GM19324 (cell line): Measurements from ENCODE around the gene KNCN.

ENCODE experiments used
- ATAC-seq: cut with Tn5 transposase; IDR thresholded peaks from one replicate; pipeline ENCODE4 v1.9.1; 2021; ENCODE audit warnings: mild to moderate bottlenecking, moderate library complexity; ENCODE audit not compliant: unreplicated experiment, low FRiP score

The KNCN gene

DNA sequence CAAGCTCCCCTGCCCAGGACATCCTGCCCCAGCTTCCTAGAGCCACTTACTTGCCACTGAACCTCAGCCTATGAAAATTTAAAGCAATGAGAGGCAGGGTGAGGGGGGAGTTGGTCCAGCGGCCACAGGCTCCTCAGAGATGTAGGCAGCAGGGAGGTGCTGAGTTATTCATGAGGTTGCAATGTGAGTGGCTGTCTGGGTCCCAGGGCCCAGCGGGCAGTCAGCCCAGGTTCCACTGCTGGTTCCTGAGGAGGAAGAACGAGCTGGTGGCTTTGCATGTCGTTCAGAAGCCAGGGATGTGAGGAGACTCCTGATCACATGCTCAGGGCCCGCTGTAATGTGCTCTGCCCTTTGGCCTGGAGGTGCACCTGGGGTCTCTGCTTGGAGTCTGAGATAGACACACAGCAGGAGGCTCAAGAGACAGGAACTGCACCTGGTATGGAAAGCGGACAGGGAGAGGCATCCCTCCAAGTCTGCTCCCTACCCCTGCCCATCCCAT lies at the start of gene KNCN:
TSS of gene KNCN (minus strand) at position 51 of the 499 bp plus-strand sequence. CDS start 432 bp downstream, outside the sequence.
- ATAC-seq, result no peak

DNA sequence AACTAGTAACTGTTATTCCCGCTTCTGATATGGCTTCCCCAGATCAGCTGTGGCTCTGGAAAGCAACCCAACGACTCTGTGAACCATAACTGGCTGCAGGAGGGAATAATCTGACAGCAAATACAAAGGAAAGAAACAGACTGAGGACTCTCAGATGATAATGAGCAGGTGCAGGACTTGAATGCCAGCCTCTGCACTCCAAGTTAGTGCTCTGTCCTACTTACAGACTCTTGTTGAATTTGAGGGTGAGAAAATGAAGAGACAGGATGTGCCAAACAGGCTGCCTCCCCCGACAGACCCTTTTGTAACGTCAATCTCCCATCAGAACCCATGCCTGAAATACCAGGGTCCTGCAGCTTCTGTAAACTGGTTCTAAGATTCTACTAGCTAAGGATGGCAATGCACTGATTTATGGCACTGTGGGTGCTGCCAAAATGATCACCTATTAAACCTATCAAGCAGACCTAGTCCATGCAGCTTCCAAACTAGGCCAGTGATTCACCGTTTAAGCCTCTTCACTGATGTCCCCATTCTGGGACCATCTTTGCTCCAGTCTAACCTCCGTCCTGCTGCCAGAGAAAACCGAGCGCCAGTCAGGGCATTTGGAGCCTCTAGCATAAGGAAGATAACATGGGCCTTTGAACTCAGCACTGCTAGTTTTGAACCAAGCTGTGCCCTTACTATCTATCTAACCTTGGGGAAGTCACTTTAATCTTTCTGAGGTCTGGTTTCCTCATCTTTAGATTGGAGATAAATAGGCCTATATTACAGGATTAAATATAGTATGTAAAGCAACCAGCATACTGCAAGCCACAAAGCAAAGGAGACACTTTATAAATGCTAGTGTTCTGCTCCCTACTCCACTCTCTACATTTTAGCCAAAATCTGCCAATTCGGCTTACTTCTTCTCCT lies 47.9 kb upstream of the KNCN start:
- no peak for ATAC-seq

DNA sequence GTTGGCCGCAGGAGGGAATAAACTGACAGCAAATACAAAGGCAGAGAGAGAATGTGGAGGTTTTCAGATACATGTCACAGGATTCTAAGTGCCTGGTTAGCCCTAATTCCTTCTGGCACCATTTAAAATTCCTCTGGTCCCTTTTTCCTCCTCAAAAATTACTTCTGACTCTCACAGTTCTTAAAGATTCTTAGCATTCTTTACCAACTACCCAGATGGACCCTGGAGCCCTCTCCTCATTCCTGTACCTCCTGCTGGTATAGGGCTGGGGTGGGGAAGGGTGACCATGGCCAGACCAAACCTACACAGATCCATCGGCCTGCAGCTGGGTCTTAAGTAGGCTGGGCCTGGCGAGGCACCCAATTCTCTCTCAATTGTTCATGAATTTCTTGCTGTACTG lies 45.4 kb upstream of the KNCN start:
- ATAC-seq, result no peak

DNA sequence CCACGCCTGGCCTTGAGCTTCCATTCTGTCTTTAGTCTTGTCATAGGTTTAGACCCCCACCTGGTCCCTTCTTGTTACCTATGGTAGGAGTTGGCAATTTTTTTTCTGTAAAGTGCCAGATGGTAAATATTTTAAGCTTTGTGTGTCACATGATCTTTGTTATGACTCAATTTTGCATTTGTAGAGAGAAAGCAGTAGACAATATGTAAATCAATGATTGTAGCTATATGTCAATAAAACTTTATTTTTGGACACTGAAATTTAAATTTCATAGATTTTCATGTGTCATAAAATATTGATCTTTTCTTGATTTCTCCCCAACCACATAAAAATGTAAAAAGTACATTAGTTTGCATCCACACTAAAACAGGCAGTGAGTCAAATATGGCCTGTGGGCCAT lies 44.6 kb upstream of the KNCN start:
- no peak for ATAC-seq

DNA sequence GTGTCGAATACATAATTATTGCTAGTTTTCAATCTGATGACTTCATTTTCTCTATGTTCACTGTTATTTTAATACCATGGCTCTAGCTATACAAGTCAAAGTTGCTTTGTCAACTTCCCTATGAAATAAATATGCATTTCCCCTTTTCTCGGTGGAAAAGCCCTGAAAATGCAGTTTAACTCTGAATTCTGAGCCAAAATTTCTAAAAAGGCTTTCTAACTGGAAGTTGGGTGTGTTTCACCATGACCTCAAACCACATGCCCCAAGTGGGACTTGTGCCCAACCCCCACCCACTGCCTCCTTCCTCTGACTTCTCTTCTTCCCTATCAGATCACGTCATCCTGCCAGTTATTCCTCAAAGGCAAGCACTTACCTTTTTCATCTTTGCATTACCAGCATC lies 43.7 kb upstream of the KNCN start:
- ATAC-seq, result no peak

DNA sequence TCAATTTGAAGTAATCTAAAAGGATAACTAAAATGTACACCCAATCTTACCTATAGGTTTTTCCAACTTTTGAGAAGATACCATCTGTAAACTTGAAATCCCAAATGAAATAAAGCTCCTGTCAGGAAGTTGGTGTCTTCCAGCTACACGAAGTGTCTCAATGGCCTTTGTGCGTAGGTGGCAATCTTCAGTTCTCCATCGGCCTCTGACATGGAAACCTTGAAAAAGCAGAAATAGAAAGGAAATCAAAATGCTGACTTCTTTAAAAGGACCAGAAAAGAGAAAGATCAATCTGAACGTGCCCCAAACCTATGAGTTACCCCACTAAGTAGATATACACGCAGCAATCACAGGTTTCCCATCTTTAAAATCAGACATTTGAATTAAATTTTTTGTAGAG lies 42.6 kb upstream of the KNCN start:
- no peak for ATAC-seq

DNA sequence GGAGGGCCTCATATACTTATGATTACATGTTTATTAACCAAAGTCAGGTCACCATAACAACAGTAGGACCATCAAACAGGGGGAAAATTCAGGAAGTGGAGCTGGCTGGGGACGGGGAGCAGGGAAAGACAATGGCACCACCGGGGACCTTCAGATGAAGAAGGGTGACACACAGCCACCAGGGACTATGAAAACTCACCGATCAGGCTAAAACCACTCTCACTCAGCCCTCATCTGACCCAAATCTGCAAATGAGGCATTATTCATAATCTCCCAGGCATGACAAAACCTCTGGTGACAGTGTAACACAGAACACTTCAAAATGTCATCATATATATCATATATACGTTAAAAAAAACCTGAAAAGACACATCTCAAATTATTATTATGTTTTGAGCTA lies 41.4 kb upstream of the KNCN start:
- ATAC-seq, result no peak

DNA sequence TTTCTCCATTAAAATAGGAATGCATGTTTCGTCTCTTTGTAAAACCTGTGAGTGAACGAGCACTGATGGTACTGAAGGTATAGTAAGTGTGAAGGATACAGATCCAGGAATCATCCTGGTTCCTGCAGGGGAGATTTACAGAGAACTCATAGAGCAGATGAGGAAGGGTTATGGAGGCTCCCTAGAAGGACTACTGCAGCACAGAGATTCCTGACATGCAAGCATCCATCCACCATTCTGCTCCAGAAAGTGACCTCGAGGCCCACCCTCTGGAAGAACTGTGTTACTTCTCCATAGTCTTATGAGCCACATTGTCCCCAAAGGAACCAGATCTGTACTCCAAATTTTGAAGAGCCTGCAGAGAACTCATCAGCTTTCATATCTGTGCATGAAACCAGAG lies 38.1 kb upstream of the KNCN start:
- no peak for ATAC-seq

DNA sequence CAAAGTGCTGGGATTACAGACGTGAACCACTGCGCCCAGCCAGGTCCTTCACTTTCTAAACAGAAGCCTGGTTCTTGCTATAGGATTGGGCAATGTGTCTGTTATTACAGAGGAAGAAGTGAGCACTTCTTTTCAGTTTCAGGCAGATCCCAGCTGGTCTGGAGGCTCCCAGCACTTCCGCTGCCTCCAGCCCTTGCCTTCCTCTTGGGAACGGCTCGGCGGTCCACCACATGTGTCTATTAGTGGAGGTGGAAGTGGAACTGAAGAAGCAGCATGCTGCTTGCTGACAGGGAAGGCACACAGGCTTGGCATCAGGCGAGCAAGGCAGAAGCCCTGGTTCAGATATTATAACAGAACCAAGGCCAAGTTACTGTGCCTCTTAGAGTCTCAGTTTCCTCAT lies 35.6 kb upstream of the KNCN start:
- no peak for ATAC-seq

DNA sequence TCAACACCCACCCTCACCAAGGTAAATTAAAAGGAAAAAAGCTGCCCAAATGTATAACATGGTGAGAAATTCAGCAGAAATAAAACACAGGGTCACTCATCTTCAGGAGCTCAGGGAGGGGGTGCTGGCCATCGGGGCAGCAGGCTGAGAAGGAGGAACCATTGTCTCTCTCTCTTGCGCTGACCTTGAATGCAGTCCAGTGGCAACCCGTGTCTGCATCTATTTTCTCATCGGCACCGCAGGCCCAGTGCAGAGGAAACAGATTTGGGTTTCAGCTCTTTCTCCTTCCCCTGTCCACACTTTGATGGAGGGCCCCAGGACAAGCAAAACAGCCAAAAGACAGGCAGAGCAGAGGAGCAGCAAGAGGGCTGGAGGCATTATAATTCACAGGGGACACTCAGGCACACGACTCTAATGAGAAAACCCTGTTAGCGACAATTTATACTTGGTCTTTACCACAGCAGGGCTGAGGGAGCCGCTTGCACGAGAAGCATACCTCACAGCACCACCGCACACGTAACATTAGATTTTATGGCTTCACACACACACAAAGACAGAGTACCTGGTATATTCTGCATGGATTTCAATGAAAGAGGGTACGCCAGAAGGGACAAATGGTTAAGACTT lies 34.0 kb upstream of the KNCN start:
- ATAC-seq, result no peak

DNA sequence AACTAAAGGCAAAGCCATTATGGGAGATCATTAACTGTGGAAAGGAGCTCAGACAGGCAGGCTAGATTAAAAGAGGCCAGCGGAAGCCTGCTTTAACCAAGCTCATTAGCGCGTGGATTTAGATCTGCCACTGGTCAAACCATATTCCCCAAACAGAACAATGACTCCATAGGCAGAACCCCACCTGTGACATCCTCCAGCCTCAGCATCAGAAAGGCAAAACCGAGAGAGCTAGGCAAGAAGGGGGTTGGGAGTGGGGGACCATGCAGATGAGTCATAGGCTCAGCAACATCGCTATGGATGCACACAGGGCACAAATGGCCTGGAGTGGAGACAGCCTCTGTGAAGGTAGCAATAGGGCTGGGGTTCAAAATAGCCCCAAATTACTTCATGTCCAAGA lies 32.0 kb upstream of the KNCN start:
- no peak for ATAC-seq

DNA sequence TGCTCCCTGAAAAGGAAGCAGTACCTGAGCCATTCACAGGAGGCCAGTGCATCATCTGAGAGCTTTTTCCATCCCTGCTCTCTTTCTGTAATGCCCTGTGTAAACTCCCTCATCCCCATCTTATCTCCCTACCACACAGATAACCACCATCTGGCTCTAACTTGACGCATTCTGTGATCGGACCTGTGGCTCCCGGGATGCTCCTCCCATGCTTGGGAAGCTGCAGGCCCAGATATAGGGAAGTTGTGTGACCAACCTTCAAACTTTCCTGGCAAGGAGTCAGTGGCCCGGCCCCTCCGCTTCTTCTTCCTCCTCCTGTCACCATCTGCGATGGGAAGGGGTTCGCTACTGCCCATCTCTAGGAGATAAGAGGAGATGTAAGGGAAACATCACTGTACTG lies 31.5 kb upstream of the KNCN start:
- no peak for ATAC-seq

DNA sequence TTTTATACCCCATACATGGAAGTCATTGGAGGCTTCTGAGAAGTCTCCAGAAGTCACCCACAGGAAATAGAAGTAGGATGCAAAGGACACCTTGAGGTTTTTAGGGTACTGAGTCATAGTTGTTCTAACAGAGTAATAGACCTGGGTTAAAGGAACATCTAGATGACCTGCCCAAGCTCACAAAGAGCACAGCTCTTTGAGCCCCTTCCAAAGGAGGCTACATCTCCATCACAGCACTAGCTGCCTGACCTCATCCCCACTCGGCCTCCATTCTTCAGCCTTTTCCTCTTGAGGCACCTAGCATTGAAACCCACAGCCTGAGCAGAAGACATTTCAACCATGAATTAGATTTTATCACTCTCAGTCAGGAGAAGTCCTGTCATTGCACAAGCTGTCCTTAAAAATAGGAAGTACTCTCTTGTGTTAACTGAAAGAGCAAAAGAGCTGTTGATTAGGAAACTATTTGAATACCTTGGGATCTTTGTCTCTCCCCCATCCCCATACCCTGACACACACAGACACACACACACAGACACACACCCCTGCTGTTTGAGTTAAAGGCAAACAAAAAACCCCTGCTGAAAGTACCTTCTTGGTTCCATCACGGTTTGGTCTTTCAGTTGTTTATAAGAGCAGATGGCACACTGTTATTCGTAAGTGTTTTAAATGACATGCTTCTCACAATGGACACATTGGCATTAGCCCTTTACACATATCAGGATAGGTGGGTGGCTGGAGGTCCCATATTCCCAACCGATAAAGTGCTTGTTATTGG lies 30.4 kb upstream of the KNCN start:
- no peak for ATAC-seq

DNA sequence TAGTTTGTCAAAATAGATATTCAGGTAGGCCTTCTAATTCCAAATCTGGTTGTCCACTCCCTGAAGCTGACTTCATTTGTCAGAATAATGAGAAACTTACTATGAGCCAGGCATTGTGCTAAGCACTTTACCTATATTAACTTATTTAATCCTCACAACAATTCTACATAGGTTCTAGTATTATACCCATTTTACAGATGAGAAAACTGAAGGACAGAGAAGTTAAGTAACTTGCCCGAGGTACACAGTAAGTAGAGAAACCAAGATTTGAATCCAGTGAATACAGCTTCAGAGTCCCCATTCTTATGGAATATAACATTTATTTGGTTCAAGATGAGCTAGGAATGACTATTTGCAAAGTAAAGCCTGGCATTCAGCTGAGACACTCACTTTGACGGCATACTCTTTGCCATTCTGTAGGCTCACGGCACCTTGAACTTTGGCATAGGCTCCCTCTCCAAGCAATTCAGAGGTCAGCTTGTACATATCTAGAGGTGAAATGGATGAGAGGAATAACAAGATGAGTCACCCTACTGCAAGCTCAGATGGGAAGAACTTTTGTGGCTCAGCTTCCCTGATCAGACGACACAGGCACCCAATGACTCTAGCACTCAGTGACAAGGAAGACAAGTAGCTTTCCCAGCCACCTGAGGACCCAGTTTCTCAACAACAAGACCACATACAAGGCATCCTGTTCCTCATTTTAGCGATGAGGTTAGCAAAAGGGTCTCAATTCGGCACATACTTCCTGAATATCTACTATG lies 28.9 kb upstream of the KNCN start:
- ATAC-seq, result no peak

DNA sequence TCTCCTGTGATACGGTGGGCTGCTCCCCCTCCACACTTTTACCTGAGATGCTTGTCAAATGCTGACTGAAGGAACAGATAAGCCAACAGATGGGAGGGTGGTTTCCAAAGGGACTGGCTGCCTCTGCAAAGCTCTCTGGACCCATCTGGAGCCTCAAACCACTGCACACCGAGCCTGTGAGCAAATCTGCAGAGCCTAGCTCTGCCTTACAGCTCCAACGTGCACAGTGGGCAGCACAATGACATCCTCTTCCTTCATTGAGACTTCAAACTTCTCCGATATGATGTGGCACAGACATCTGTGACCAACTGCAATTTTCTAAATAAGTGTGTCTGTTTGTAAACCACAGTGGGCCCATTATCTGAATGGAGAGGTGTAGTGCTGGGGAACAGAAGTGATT lies 26.2 kb upstream of the KNCN start:
- ATAC-seq, result no peak

DNA sequence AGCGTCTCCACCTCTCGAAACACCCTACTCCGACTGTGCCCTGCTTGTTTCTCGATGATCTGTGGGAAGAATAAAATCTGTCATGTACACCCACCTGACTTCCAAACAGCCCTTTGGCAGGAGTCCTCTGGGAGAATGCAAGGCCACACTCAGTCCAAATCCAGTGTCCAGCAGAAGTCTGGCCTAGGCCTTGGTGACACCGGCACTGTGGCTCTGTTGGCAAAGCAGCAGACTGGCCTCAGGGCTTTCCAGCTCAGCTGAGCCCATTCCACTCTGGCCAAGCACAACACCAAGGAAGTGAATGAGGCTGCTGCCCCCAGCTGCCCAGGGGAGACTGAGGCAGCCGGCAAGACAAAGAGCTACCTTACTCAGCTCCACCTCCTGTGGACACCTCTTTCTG lies 25.1 kb upstream of the KNCN start:
- no peak for ATAC-seq

DNA sequence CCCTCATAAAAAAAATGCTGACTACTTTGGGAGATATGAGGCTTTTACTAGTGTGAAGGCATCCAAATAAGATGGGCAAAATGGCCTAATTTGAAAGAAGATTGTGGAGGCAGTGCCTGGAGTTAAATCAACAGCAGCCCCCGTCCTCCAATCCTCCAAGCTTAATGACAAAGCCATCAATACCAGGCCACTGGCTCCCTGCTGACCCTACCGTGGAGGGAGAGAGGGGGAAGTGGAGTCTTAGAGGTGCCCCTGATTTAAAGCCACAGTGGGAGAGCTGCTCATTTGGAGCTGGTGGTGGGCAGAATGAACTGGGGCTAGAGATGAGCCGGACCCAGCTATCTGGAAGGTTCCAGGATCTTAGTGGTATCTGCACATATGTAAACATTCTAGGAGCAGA lies 24.3 kb upstream of the KNCN start:
- ATAC-seq, result no peak

DNA sequence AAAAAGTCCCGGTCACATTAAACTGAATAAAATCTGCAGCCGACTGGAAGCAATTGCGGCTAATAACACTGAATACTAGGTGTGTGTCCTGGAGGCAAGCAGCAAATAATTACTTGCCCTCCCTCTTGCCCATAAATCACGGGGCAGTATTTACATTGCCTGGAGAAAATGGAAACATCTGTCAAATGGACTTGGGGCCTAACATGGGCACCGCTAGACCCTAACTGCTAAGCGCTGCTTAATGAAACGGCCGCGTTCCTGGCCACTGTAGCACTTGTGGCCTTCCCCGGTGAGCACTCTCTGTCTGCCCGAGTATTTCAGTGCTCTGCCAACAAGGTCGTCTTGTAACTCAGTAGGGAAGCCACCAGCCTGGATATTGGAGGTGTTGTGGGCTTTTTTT lies 23.9 kb upstream of the KNCN start:
- ATAC-seq, result no peak

DNA sequence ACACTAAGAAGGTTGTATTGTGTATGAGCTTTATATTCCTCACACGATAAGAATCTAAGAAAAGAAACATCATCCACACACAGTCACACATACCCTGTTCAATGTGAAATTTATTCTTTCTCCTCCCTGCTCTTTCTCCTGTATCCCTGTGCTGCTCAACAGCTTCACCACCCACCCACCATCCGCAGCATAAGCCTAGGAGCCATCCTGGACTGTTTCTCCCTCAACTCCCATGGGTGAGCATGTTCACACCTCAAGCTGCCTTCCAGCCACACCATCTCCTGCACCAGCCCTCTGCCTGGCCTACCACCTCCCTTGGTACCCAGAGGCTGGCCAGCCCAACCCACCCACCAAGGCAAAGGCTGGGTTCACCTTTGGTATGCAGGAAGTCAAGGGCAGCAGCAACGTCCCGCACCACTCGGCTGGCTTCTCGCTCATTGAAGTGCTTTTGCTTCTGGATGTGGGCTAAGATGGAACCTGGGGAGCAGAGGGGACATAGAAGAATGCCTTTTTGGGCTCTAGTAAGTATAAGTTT lies 20.3 kb upstream of the KNCN start:
- no peak for ATAC-seq
